ENCODE data around the gene RNF121. TPM values are rescaled to one million over a fixed set of nuclear protein-coding genes. Genes with fewer than 3 reads are reported as not detected.

RNF121 gene
- total RNA-seq, 1 donor from 2014 or later, result 23.0 TPM

- Histone ChIP-seq H3K4me3 (no peak overlapping the region), H3K36me3 (peaks cover 15% of the 10 kb centered on the region), H3K9me3 (replicated peaks) (no peaks in the 10 kb centered on the region), H3K27me3 (ENCODE audit: low read depth) (no peaks in the 10 kb centered on the region), H3K4me1 (peaks cover 40% of the 10 kb centered on the region), H3K27ac (replicated peaks) (no peak overlapping the region)
- intact Hi-C loops (cut with micrococcal nuclease), result no loop called here
- DNase-seq, result no peak
- TF ChIP-seq CTCF (IDR thresholded peaks at IDR 0.05; ENCODE audit: borderline replicate concordance), result no peak
Observed at GRCh38 chr11:71995726-71996291, 67.0 kb downstream of the RNF121 start.

- Histone ChIP-seq H3K9me3 (replicated peaks) (no peaks in the 10 kb centered on the region), H3K27me3 (ENCODE audit: low read depth) (no peaks in the 10 kb centered on the region), H3K27ac (replicated peaks) (no peak overlapping the region), H3K4me3 (no peak overlapping the region), H3K4me1 (peaks cover 42% of the 10 kb centered on the region), H3K36me3 (peaks cover 14% of the 10 kb centered on the region)
- intact Hi-C loops (cut with micrococcal nuclease), result no loop called here
- TF ChIP-seq CTCF (IDR thresholded peaks at IDR 0.05; ENCODE audit: borderline replicate concordance), result no peak
- no peak for DNase-seq
Observed at GRCh38 chr11:71996517-71996916, 67.7 kb downstream of the RNF121 start.

- H3K4me3 ChIP-seq, result no peak overlapping the region
- TF ChIP-seq CTCF (IDR thresholded peaks at IDR 0.05; ENCODE audit: borderline replicate concordance), result no peak
- peak; percentile 66 for DNase-seq
- peaks cover 42% of the 10 kb centered on the region for H3K4me1 ChIP-seq
- no peaks in the 10 kb centered on the region for H3K9me3 ChIP-seq (replicated peaks)
- H3K27ac ChIP-seq (replicated peaks), result no peak overlapping the region
- H3K27me3 ChIP-seq (ENCODE audit: low read depth), result no peaks in the 10 kb centered on the region
- intact Hi-C loops (cut with micrococcal nuclease), result no loop called here
- peaks cover 12% of the 10 kb centered on the region for H3K36me3 ChIP-seq
Observed at GRCh38 chr11:71996946-71997345, 68.1 kb downstream of the RNF121 start.

GRCh38 chr11:71997594-71997993, 68.7 kb downstream of the RNF121 start:
- Histone ChIP-seq H3K27ac (replicated peaks) (no peak overlapping the region), H3K4me1 (peaks cover 46% of the 10 kb centered on the region), H3K9me3 (replicated peaks) (no peaks in the 10 kb centered on the region), H3K27me3 (ENCODE audit: low read depth) (no peaks in the 10 kb centered on the region), H3K36me3 (peaks cover 16% of the 10 kb centered on the region), H3K4me3 (no peak overlapping the region)
- intact Hi-C loops (cut with micrococcal nuclease), result no loop called here
- DNase-seq, result no peak
- no peak for TF ChIP-seq CTCF (IDR thresholded peaks at IDR 0.05; ENCODE audit: borderline replicate concordance)

- Histone ChIP-seq H3K4me3 (no peak overlapping the region), H3K9me3 (replicated peaks) (no peaks in the 10 kb centered on the region), H3K27me3 (ENCODE audit: low read depth) (no peaks in the 10 kb centered on the region), H3K36me3 (peaks cover 21% of the 10 kb centered on the region), H3K4me1 (peaks cover 46% of the 10 kb centered on the region), H3K27ac (replicated peaks) (peak overlapping the region; percentile 82)
- TF ChIP-seq CTCF (IDR thresholded peaks at IDR 0.05; ENCODE audit: borderline replicate concordance), result no peak
- DNase-seq, result no peak
- intact Hi-C loops (cut with micrococcal nuclease), result no loop called here
Observed at GRCh38 chr11:71998061-71998460, 69.2 kb downstream of the RNF121 start.

Data from left ventricle myocardium inferior (tissue), 1 donor.